KOPT-K1 (cell line): ENCODE results near the gene KLHDC10.
"Not testable (repeated sequence)": the region's sequence is repeated elsewhere in the genome, so short reads cannot be mapped to it uniquely, and the experiment has no call there.

Experiments
- H3K27ac ChIP-seq: fragments of 200-600 bp; sonication (generic); 2 replicates; pipeline ENCODE4 v1.5.1; 2016; ENCODE audit warnings: antibody characterized with exemption, mild to moderate bottlenecking, low read depth, low read length; ENCODE audit not compliant: poor library complexity, severe bottlenecking
- H3K36me3 ChIP-seq: fragments of 200-600 bp; sonication (generic); 2 replicates; pipeline ENCODE4 v1.5.1; 2017; ENCODE audit warnings: antibody characterized with exemption, mild to moderate bottlenecking, low read length, moderate library complexity; ENCODE audit not compliant: insufficient read depth
- H3K9me3 ChIP-seq: fragments of 200-600 bp; sonication (generic); 2 replicates; pipeline ENCODE4 v1.5.1; 2017; ENCODE audit warnings: antibody characterized with exemption, low read length, mild to moderate bottlenecking; ENCODE audit not compliant: insufficient read depth, poor library complexity, severe bottlenecking

KLHDC10 gene

GRCh38 chr7:130178251-130178650, 107.9 kb downstream of the KLHDC10 start:
- Histone ChIP-seq H3K27ac (no peak overlapping the region), H3K36me3 (peaks cover 94% of the 10 kb centered on the region)

DNA sequence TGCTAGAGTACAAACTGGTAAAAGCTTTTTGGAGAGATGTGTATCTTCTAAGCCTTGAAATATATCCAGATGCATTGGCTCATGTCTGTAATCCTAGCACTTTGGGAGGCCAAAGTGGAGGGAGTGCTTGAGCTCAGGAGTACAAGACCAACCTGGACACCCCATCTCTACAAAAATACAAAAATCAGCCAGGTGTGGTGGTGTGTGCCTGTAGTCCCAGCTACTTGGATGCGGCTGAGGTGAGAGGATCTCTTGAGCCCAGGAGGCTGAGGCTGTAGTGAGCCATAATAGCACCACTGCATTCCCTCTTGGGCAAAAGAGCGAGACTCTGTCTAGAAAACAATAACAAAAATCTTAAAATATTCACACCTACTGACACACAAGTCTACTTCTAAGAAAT, 109.3 kb downstream of the KLHDC10 start:
- no peak overlapping the region for H3K27ac ChIP-seq
- H3K36me3 ChIP-seq, result peaks cover 94% of the 10 kb centered on the region
- H3K9me3 ChIP-seq, result no peaks in the 10 kb centered on the region

More at GRCh38 chr7:130178251-130178650, 107.9 kb downstream of the KLHDC10 start:
- no peaks in the 10 kb centered on the region for H3K9me3 ChIP-seq

DNA sequence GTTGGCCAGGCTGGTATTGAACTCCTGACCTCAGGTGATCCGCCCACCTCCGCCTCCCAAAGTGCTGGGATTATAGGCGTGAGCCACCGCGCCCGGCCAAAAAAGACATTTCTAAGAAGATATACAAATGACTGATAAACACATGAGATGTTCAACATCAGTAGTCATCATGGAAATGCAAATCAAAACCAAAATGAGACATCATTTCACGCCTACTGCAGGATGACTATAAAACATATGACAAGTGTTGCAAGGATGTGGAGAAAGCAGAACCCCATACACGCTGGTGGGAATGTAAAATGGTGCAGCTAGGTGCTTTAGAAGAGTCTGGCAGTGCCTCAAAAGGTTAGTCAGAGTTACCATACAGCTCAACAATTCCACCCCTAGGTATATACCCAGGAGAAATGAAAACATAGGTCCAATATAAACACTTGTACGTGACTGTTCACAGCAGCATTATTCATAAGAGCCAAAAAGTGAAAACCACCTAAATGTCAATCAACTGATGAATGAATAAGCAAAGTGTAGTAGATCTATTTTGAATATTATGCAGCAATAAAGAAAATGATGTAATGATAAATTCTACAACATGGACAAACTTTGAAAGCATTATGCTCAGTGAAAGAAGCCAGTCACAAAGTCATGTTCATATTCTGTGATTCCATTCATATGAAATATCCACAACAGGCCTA, 110.4 kb downstream of the KLHDC10 start:
- H3K9me3 ChIP-seq, result no peaks in the 10 kb centered on the region
- no peak overlapping the region for H3K27ac ChIP-seq
- H3K36me3 ChIP-seq, result peaks cover 94% of the 10 kb centered on the region

- Histone ChIP-seq H3K27ac (no peak overlapping the region), H3K36me3 (peaks cover 96% of the 10 kb centered on the region), H3K9me3 (no peaks in the 10 kb centered on the region)
Observed at GRCh38 chr7:130181263-130181605, 110.9 kb downstream of the KLHDC10 start.

DNA sequence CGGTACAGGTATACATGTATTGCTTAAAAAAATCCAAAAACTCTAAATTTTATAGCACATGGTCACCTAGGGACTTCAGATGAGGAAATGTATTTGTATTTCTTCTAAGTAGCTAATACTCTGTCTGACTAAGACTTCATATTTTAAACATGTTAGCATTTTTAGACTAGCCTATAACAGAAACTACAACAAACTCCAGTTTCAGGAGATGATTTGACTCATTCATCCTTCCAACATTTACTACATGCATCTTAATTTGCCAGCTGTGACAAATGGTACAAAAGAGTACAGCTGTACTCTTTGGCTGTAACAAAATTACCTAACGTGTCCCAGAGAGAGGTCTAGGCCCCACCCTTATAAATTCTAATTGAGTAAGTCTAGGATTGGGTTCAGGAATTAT, 112.7 kb downstream of the KLHDC10 start:
- Histone ChIP-seq H3K27ac (no peak overlapping the region), H3K9me3 (no peaks in the 10 kb centered on the region), H3K36me3 (peaks cover 98% of the 10 kb centered on the region)

DNA sequence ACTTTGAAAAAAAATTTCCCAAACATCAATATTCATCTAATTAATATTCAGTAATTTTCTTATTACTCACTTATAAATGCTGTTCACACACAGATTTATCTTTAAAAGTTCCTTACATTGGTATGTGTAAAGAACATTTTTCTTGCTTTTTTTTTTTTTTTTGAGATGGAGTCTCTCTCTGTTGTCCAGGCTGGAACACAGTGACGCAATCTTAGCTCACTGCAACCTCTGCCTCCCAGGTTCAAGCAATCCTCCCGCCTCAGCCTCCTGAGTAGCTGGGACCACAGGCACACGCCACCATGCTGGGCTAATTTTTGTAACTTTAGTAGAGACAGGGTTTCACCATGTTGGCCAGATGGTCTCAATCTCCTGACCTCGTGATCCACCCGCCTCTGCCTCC, 114.0 kb downstream of the KLHDC10 start:
- peaks cover 99% of the 10 kb centered on the region for H3K36me3 ChIP-seq

More for the DNA sequence above, 114.0 kb downstream of the KLHDC10 start:
- H3K9me3 ChIP-seq, H3K27ac ChIP-seq: not testable (repeated sequence)
